Glomerular endothelial cell (primary cell): ENCODE measurements around the gene LTBP2. TPM values are rescaled to one million over a fixed set of nuclear protein-coding genes. Genes with fewer than 3 reads are reported as not detected.
"Not testable (repeated sequence)": the region's sequence is repeated elsewhere in the genome, so short reads cannot be mapped to it uniquely, and the experiment has no call there.

Source experiments
- DNase-seq: peaks from one replicate; pipeline ENCODE4 v3.0.0-alpha.2; 2011; ENCODE audit warnings: low read depth, low spot score; ENCODE audit errors: extremely low read depth
- total RNA-seq: library from RNA; depleted of rRNA; stranded (reverse); fragments of >200 nt; gene quantifications from 2 replicates; pipeline ENCODE4 v1.2.3, GENCODE V29; 2015

Gene LTBP2
- total RNA-seq, 1 donor from 2014 or later = 261 TPM

DNA sequence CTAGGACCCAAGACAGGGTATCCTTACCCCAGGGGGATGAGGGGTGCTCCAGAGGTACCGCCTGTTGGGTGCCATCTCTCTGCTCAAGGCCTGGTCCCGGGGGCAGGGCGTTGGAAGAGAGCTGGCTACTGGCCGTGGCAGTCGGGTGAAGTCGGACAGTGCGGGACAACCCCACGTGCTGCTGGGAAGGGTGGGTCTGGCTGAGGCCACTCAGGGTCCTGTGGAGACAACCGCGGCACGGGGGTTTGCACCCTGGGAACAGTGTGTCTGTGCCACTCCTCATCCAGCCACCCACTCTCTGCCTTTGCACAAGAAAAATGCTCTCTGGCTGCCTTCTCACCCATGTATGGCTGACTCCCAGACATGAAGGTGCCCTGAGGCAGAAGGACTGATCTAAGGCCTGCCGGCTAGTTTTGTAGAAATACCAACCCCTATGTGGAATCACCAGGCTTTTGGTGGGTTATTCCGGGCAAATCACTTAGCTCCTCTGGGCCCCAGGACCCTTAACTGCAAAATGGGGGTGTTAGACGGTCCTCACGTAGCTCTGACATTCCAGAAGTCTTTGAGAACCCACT lies 56.5 kb downstream of the LTBP2 start:
- no peak for DNase-seq

GRCh38 chr14:74554742-74555362 lies 57.2 kb downstream of the LTBP2 start:
- no peak for DNase-seq

DNA sequence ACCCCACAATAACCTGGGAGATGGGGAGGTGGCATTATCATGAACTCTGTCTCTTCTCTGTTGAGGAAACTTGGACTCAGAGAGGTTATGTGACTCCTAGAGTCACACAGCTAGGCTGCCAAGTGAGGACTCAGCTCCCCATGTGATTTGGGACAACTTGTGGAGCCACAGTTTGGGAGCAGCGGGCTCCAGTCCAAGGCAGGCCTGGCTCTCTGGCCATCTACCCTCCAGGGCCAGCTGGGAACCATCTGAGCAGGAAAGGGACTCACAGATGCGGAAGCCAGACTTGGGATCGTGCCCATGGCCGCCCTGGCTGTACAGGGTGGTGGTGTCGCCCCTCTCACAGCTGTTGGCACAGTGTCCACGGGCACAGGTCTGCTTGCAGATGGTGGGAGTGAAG lies 59.4 kb downstream of the LTBP2 start:
- DNase-seq = no peak

DNA sequence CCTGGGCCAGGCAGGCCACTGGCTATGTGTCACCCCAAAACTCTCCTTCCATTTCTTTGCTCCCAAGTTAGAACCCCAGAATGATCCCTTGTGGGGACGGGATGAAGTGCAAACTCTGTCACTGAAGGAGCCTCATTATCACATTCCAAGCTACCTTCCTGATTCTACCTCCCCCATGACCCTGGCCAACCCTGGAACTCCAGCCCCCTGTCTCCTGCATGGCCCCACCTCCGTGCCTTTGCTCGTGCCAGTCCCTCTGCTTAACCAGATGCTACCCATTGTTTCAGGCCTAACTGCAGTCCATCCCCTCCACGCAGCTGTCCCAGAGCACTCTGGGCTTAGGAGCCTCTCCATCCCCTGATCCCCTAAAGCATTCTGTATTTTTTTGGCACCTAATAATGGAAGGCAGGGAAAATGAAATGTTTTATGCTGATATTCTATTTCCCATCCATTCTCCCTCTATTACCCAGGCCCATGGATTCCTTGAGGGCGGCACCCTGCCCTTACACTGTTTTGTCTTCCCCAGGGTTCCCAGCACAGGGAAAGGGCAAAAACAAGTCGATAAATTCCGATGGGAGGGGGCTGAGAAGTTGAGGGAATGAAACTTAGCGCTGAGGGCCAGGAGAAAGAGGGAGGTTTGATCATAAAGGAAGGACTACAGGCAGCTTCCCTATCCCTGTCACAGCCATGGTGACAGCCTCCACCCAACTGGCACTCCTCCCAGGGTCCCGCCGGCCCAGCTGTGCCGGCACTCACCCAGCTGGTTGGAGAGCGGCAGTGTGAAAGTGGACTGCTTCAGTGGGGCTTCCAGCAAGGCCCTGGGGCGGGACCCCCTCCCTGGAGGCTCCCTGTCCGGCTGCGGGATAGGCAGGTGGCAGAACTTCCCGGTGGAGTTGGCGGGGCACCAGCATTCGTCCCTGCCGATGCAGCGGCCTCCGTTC lies 60.3 kb downstream of the LTBP2 start:
- DNase-seq = no peak

DNA sequence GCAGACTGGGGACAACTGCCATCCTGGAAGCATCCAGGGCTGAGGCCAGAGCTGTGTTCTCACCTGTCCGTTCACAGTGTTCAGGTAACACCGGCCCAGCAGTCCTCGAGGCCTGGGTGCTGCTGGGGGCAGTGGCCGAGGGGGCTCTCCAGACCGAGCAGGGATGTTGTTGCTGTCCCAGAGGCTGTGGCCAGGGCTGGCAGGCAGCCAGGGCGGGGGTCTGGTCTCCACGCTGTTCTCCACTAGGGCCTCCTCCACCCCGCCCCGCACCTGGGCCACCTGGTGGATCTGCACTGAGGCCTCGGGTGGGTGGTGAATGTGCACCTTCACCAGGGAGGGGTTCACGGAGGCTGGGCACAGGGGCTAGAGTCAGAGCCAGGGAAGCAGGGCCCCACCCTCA lies 61.0 kb downstream of the LTBP2 start:
- DNase-seq = no peak

GRCh38 chr14:74550071-74550470 lies 62.0 kb downstream of the LTBP2 start:
- DNase-seq = no peak

DNA sequence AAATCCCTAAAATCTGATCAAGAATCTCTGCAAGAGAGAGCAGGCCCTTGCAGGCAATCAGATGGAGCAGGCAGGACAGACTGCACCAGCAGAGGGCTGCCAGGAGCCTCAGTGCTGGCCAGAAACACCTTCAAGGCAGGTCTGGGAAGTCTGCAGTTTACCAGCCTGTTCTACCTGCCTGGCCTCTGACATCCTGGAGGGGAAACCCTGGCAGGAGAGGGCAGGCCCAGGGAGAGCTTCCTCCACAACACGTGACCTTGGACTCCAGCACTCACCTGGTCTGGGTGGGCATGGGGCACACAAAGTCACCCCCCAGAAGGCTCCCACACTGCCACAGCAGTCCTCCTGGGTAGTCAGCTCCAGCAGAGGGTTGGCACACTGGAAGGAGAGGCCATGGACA lies 62.4 kb downstream of the LTBP2 start:
- DNase-seq = no peak

DNA sequence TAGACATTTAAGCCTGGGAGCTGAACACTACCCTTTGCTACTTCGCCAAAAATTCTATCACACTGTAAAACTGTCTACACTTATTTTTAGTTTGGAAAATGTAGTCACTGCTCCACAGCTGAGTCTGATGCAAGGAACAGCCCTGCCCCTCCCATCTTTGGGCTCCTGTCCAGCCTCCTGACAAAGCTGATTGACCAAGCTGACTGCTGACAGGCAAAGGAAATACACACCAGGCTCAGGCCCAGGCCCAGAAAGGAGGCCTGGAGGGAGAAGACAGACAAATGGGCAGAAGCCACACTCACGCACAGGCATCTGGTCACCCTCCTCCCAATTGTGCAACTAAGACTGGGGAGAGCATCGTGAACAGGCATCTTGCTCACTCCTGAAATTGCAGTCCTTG lies 63.2 kb downstream of the LTBP2 start:
- no peak for DNase-seq

GRCh38 chr14:74547331-74547927 lies 64.6 kb downstream of the LTBP2 start:
- no peak for DNase-seq

DNA sequence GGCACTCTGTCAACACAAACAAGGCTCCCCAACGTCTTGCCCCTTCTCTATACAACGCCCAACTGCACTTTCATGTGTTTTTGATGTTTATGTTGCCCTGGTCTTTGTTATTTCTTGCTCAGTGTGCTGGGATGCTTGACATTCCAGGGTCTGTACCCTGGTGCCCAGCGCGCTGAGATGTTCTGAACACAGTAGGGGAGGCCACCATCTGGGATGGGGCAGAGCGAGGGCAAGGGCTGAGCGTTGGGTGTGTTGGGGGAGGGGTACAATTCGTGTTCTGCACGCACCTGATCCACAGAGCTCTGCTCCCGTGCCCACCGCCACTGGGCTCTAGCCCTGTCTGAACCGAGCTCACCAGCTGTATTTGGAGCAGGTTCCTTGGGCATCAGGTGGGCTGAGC lies 65.6 kb downstream of the LTBP2 start:
- DNase-seq = no peak

DNA sequence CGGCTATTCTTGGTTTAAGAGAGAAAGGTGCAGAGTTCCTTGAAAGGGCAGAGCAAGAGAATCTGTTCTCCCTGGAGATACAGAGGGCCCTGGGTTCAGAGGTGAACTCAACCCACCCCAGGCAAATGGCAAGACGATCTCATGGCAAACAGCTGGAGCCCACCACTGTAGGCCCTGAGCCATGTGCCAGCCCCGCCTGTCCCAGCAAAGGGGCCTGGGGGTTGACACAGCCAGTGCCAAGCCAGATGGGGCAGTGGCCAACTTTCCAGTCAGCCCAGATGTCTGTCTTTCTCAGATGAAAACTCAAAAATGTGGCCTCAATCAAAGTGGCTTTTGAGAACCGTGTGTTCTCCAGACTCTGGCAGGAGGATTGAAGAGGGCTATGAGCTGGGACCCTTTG lies 66.7 kb downstream of the LTBP2 start:
- DNase-seq = no peak

DNA sequence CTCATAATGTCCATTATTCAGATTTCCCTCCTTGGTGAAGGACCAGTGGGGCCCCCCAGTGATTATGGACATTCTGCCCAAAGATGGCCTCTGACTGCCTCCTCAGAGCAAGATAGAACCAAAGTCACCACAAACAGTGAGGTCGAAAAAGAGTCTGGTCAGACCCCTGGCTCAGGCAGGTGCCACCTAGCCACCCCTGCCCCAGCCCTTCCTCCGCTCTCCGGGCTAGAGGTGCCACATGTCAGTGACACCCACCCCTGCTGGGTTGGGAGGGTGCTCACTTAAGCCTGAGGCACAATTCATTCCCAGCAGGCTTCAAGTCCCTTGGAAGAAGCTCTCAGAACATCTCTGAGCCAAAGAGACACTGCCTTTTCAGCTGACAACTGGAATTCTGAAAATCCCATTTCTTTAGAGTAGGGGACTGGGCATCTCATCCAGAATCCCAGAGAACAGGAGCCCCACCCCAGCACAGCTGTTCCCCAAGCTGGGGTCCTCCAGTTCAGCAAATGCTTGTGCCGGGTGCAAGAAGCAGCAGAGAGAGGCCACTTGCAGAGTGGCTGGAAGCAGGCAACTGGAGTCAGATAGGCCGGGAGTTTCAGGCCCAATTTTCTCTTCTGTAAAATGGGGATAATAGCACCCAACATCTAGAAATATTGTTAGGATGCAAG lies 68.1 kb downstream of the LTBP2 start:
- no peak for DNase-seq

- no peak for DNase-seq
Measured at GRCh38 chr14:74542056-74542685, 69.9 kb downstream of the LTBP2 start.

GRCh38 chr14:74541225-74541624 lies 70.8 kb downstream of the LTBP2 start:
- DNase-seq = no peak

GRCh38 chr14:74539503-74539902 lies 72.5 kb downstream of the LTBP2 start:
- no peak for DNase-seq

GRCh38 chr14:74538411-74539391 lies 73.3 kb downstream of the LTBP2 start:
- DNase-seq = no peak

DNA sequence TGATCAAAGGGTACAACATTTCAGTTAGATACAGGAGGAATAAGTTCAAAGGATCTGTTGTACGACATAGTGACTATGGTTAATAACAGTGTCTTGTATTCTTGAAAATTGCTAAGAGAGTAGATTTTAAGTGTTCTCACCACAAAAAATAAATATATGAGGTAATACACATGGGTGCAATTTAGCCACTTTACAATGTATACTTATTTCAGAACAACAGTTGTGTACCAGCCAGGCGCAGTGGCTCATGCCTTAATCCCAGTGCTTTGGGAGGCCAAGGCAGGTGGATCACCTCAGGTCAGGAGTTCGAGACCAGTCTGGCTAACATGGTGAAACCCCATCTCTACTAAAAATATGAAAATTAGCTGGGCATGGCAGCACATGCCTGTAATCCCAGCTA lies 75.7 kb downstream of the LTBP2 start:
- not testable (repeated sequence) for DNase-seq

DNA sequence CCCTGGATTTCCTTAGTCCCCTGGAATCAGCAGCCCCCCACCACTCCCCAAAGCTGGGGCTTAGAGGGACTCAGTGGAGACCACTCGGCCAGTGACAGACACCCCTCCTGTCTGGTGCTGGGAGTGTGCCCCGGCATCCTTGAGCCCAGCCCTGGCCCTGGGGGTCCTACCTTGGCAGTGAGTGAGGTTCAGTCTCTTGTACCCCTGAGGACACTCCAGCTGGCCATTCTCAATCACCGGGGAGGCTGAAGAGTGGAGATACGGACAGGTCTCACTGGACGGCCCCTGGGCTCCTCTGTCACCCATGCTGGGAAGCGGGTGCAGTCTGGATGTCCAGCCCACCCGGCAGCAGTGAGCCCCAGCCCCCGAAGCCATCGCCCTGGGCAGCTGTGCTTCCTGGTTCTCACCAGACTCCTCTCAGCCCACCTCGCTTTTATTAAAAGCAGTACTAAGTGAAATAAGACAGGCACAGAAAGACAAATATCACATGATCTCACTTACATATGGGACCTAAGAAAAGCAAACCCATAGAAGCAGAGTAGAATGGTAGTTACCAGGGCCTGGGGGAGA lies 76.2 kb downstream of the LTBP2 start:
- DNase-seq = no peak

- DNase-seq = no peak
Measured at GRCh38 chr14:74533576-74533975, 78.5 kb downstream of the LTBP2 start.
